Stimulated activated CD8-positive, alpha-beta memory T cell treated with anti-CD3 and anti-CD28 coated beads, Interleukin-4, amount 100 ng/mL, for 4 hours (primary cell): ENCODE measurements around the gene SLC39A11.

Experiments
- DNase-seq, 2 donors: peaks; one replicate each; pipeline ENCODE4 v3.0.0-alpha.2; 2020; ENCODE audit warnings: low read depth in 2 of 2, low spot score in 1 of 2

SLC39A11 gene

DNA sequence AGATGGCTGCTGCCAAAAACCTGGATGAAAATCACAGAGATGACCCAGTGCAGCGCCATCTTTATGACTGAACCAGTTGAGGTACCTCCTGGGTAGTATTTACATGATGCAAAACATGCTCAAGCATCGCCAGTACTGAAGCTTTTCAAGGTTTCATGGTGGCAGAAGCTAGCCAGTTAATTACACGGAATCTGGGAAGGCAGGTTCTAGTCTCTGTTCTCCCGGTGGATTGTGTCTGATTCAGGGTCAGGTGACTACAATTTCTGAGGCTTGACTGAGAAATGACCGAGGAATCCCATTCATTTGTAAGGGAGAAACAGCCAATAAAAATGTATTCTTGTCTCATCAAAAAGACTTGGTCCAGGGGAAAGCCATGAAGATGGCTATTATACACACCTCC, 209.1 kb downstream of the SLC39A11 start:
- DNase-seq: no peak

DNA sequence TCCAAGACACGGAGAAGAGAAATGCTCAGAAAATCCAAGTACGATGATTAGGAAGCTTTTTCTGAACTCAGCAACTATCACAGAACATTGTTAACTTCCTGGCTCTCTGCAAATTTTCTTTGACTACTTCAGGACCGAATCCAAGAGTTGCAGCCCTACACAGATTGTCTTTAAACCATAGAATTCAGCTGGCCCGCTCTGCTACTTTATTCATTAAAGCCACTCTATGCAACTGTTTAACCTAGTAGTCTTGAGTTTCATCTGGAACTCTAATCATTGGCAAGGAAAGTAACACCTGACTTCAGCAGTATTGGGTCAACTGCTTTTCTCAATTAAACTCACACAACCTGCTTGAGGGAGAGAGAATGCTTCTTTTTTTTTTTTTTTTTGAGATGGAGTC, 210.1 kb downstream of the SLC39A11 start:
- DNase-seq: no peak

DNA sequence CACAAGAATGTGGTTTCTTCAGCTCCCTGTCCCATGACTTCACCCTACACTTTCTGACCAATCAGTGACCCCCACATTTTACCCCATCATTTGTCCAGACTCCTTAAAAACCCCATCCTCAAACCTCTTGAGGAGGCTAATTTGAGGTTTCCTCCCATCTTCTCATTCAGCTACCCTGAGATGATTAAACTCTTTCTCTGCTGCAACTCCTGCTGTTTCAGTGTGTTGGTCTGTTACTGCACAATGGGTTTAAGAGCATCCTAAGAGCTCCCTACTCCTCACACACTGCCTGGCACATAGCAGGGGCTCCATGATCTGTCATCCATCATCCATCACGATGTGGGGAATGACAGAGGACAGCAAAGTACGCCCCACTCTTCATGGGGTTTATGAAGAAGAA, 212.6 kb downstream of the SLC39A11 start:
- DNase-seq: no peak

DNA sequence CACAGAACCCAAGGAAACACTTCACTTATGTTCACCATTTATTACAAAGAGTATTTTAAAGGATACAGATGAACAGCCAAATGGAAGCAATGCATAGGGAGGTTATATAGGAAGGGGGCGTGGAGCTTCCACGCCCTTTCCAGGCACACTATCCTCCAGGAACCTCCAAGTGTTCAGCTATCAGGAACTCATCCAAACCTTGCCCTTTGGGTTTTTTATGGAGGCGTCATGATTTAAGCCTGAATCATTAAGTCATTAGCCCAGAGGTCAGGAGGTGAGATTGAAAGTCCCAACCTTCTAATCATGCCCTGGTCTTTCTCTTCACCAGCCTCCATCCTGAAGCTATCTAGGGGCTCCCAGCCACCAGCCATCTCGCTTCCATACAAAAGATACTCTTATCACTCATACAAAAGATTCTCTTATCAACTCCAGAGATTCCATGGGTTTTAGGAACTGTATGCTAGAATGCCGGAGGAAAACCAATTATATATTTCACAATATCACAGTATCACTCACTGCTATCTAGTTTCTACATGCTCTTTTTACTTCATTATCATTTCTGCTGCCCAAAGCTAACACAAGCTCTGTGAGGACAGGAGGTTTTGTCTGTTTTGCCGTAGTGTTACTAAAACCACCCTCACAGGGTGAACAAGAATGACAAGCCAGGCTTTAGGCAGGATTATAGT, 213.4 kb downstream of the SLC39A11 start:
- DNase-seq: no peak

DNA sequence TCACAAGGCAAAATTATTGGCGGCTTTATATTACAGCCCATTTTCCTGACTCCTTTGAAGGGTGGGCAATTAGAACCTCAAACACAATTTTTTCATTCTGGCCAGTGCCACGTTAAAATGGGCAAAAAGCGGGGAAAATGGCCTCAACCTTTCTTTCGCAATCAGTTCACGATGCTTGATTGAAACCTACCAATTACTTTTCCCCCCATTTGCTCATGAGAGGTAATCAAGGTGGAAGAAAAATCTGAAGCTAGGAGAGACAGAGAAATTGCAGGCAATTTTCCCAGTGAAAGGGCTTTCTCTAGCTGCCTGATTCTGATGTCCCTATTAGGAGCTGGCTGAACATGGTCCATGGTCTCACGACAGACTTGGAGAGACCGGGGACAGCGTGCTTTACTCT, 215.1 kb downstream of the SLC39A11 start:
- DNase-seq: no peak

GRCh38 chr17:72876413-72876812, 216.1 kb downstream of the SLC39A11 start:
- no peak for DNase-seq

- DNase-seq: no peak
These were observed 217.1 kb downstream of the SLC39A11 start for GRCh38 chr17:72875361-72875760.

DNA sequence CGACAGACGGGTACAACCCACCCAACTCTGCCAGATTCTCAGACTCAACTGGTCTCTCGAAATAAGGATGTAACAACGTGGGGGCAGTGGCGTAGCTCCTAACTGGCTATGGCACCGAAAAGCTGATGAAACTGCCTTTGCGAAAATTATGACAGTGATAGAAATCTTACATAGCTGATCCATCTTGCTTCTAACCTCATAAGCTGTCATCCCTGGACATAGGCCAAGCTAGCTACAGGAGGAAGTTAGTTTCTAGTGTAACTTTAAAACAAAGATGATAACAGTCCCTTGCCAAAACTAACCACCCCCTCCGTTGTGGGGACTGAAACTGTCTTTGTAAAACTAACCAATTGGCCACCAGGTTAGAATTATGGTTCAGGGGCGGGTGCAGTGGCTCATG, 220.1 kb downstream of the SLC39A11 start:
- DNase-seq: no peak

- no peak for DNase-seq
These were observed 222.0 kb downstream of the SLC39A11 start for GRCh38 chr17:72870367-72870985.

GRCh38 chr17:72869630-72870029, 222.9 kb downstream of the SLC39A11 start:
- no peak for DNase-seq

DNA sequence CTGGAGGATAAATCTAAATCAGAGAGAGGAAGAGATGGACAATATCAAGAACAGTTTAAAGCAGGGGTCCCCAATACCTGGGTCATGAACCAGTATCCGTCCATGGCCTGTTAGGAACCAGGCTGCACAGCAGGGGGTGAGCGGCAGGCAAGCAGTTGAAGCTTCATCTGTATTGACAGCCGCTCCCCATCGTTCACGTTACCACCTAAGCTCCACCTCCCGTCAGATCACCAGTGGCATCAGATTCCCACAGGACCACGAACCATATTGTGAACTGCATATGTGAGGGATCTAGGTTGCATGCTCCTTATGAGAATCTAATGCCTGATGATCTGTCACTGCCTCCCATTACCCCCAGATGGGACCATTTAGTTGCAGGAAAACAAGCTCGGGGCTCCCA, 226.5 kb downstream of the SLC39A11 start:
- no peak for DNase-seq

GRCh38 chr17:72863526-72864211, 228.8 kb downstream of the SLC39A11 start:
- DNase-seq: no peak

DNA sequence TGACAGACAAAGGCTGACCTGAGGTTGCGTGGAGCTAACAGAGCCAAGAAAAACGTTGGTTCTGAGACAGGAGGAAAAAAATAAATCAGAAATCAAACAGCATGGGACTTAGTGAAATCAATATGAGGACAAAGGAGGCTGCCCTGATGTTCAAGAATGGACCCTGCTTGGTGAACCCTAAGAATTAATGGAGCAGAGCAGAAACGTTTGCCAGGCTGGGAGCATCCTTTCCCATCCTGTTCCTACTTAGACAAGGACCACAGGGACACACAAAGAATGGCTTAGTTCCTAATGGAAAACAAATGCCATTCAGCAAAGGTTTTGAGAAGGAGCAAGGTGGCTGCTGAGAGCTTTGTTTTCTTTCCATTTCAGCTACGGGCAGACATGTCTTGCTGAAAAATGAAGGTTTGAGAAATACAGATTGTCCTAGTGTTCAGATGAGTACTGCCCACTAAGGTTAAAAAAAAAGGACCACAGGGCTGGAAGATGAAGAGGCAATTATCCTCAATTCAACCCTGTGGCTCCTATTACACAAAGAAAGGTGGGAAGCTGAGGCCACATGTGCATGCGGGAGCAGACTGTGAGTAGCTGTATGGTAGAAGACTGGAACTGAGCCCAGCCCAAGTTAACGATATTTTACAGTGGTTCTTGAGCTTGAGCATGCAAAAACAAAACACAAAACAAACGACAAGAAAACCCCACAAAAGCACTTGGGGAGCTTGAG, 230.1 kb downstream of the SLC39A11 start:
- no peak for DNase-seq

DNA sequence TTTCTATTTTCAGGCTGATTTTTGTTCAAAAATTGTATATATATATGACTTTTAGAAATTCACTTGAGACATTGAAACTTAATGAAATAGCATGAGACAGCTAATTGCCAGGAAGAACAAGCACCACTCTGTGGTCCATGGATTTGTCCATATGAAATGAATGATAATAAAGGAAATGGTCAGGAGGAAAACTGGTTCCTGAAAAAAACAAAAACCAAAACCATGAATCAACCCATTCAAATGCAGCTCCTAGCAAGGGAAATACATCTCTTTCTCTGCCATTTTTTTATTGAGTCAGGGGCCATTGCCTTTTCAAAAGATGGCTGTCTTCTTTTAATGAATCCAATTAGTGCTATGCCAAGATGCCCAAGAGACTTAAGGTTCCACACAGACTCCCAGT, 230.7 kb downstream of the SLC39A11 start:
- no peak for DNase-seq

DNA sequence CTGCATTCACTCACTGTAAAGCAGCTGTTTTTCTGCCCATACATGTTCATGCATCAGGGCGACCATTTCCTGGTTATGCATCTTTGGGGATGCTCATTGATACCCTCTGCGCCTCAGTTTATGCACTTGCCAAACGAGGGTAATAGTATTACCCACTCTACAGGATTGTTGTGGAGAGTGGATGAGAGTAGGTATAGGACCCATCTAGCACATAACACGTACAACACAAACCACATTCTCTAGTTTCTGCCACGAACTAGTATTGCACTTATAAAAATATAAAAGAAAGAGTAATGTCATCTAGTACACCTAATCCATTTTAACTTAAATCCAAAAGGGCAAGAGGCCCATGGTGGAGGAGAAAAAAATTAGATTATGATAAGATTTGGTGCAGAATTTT, 231.7 kb downstream of the SLC39A11 start:
- DNase-seq: no peak

DNA sequence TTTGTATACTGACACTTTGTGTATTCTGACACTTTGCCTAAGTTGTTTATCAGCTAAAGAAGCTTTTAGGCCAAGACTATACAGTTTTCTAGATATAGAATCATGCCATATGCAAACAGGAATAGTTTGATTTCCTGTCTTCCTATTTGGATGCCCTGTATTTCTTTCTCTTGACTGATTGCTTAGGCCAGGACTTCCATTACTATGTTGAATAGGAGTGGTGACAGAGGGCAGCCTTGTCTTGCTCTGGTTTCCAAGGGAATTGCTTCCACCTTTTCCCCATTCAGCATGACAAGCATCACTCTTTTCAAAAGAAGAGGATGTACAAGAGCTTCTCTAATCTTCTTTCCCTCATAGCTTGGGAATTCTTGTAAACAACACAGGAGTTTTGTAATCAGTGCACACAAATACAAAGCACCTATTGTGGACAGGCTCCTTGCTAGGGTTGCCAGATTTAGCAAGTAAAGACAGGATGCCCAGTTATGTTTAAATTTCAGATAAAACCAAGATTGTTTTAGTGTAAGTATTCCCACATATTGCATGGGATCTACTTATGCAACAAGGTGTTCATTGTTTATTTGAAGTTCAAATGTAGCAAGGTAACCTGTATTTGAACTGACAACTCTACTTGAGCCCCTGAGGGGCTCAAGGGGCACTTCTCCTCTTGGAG, 233.5 kb downstream of the SLC39A11 start:
- DNase-seq: no peak

DNA sequence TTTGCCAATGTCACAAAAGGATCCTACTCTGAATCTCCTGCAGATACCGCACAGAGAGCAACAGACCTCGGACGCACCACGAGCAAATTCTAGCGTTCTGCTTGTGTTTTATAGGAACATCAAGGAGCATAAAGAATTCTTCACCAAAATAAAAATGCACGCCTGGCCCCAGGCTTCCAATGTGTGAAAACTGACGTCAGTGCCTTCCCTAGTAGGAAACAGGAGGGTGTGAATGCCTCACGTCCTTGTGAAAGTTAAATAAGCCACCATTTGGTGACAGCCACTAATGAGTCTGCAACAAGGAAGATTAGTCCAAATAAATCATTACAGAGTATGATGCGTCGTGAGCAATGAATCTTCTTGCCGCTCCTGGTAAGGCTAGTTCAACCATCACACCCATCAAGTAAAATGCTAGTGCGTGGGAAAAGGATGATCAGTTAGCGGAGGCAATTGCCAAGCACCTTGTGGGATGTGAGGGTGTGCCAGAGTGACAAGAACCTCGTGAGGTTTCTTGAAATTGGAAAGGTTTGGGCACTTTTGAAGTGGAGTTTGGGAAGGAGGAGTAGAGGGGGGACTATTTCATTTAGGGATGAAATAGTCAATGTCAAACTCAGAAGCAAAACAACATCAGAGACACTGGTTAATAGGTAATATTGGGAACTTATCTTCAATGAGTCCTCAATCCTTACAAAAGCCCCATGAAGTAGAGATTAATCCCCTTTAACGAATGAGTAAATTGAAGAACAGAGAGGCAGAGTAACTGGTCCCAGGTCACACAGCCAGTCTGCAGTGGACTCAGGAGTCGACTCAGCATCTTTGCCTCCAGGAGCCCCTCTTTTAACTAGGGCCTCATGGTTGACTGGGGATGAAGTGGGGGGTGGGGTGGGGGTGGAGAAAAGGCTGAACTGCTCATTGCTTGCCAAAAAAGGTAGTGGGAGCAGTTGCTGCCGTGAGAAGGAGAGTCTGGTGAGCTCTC, 238.8 kb downstream of the SLC39A11 start:
- DNase-seq: no peak

- no peak for DNase-seq
These were observed 240.1 kb downstream of the SLC39A11 start for GRCh38 chr17:72852277-72852938.

DNA sequence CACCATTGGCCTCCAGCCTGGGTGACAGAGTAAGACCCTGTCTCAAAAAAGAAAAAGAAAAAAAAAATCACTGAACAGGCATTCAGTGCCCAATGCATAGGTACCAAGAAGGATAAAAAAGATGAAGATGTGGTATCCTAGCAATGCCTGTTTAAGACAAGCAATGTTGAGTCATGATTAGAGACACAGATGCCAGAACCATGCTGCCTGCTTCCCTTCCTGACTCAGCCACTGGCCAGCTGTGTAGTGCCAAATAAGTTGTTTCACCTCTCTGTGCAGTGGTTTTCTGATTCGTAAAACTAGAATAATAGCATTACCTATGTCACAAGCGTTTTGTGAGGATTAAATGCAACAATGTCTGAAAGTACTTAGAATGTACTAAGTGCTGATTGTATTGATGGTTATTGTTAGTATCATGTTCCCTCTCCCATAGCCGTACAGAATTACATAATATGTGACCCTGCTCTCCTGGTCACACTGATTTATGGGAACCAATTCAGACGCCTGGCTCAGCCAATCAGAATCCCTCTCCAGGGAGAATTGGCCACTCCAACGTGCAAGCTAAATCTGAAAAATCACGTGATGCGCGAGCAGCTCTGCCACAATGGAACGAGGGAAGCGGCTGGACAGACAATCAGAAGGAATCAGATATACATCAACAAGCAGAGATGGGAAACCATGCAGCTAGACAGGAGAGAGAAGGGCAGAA, 241.9 kb downstream of the SLC39A11 start:
- no peak for DNase-seq
